ENCODE results near the gene ADAT3.

The ADAT3 gene

DNA sequence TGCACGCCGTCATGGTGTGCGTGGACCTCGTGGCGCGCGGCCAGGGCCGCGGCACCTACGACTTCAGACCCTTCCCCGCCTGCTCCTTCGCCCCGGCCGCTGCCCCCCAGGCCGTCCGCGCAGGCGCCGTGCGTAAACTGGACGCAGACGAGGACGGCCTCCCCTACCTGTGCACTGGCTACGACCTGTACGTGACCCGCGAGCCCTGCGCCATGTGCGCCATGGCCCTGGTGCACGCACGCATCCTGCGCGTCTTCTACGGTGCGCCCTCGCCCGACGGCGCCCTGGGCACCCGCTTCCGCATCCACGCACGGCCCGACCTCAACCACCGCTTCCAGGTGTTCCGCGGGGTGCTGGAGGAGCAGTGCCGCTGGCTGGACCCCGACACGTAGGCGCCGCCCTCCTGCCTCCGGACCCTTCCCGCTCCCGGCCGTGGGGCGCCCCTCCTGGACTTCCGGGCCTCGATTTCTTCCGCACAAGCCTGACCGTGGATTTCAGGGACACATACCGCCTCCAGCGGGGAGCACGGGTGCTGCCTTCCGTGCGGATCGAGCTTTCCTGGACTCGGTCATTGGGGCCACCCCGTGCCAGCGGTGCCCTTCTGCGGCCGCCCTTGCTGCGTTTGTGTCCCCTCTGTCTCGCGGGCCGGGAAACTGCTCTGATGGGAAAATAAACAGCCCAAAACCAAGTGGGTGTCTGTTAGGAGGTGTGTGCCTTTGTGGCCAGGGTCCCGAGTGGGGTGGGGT lies 7.7 kb downstream of the ADAT3 start:
- TF ChIP-seq, protein P1, sequence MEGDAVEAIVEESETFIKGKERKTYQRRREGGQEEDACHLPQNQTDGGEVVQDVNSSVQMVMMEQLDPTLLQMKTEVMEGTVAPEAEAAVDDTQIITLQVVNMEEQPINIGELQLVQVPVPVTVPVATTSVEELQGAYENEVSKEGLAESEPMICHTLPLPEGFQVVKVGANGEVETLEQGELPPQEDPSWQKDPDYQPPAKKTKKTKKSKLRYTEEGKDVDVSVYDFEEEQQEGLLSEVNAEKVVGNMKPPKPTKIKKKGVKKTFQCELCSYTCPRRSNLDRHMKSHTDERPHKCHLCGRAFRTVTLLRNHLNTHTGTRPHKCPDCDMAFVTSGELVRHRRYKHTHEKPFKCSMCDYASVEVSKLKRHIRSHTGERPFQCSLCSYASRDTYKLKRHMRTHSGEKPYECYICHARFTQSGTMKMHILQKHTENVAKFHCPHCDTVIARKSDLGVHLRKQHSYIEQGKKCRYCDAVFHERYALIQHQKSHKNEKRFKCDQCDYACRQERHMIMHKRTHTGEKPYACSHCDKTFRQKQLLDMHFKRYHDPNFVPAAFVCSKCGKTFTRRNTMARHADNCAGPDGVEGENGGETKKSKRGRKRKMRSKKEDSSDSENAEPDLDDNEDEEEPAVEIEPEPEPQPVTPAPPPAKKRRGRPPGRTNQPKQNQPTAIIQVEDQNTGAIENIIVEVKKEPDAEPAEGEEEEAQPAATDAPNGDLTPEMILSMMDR (conservative IDR thresholded peaks at IDR 0.05; ENCODE audit: low read depth, low read length): no peak
- Histone ChIP-seq H3K27ac (no peak overlapping the region), H3K79me2 (ENCODE audit: insufficient read depth, low read depth) (peaks cover 13% of the 10 kb centered on the region; the same call in 1 of the 2 replicates), H3K36me3 (ENCODE audit: insufficient read depth) (no peaks in the 10 kb centered on the region), H3K9ac (no peak overlapping the region), H4K20me1 (ENCODE audit: insufficient read depth) (no peaks in the 10 kb centered on the region), H3K4me1 (ENCODE audit: low read depth, poor library complexity, severe bottlenecking) (no peaks in the 10 kb centered on the region), H3K27me3 (ENCODE audit: insufficient read depth, low read depth) (no peaks in the 10 kb centered on the region), H3K4me3 (IDR thresholded peaks at IDR 0.05; ENCODE audit: insufficient read depth, low read depth, low read length) (no peak overlapping the region), H3K4me2 (no peak overlapping the region), H2AFZ (ENCODE audit: low read depth) (no peak overlapping the region)

DNA sequence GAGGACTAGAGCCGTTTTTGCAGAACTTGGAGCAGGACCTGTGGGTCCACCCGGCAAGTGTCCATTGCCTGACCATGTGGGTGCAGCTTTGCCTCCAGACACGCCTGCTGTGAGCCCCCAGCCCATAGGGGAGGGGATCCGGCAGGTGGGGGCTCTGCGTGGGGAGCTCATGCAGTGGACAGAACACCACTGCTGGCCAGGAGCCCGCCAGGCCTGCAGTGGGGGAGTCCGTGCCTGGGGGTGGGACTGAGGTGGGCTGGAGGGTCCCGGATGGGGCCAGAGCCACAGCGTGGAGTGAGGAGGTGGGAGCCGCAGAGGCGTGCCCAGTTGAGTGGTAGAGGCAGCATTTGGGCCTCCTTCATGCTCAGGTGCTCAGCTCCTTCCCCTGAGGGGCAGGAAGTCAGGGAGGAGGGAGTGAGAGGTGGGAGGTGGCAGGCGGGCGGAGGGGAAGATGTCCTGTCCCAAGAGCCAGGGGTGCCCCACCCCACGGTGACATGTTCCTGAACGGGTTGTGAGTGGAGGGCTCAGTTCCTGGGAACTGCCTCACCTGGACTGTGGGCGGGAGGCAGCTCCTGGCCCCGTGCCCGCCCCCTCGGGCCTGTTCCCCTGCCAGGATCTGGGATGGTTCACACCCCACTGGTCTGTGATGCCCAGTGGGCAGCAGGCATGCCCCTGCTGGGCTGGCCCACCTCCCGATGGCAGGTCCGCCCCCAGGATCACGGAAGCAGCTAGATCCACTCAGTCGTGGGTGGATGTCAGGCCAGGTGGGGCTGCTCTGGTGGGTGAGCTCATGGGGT lies 8.8 kb downstream of the ADAT3 start:
- no peak overlapping the region for H2AFZ ChIP-seq (ENCODE audit: low read depth)
- no peak overlapping the region for H3K4me2 ChIP-seq
- no peak overlapping the region for H3K27ac ChIP-seq
- H3K4me1 ChIP-seq (ENCODE audit: low read depth, poor library complexity, severe bottlenecking): no peaks in the 10 kb centered on the region
- no peaks in the 10 kb centered on the region for H3K27me3 ChIP-seq (ENCODE audit: insufficient read depth, low read depth)
- peaks cover 8% of the 10 kb centered on the region; the same call in 1 of the 2 replicates for H3K79me2 ChIP-seq (ENCODE audit: insufficient read depth, low read depth)
- H3K36me3 ChIP-seq (ENCODE audit: insufficient read depth): no peaks in the 10 kb centered on the region
- TF ChIP-seq, protein P1 (conservative IDR thresholded peaks at IDR 0.05; ENCODE audit: low read depth, low read length): no peak
- no peak overlapping the region for H3K4me3 ChIP-seq (IDR thresholded peaks at IDR 0.05; ENCODE audit: insufficient read depth, low read depth, low read length)
- H4K20me1 ChIP-seq (ENCODE audit: insufficient read depth): no peaks in the 10 kb centered on the region
- no peak overlapping the region for H3K9ac ChIP-seq

DNA sequence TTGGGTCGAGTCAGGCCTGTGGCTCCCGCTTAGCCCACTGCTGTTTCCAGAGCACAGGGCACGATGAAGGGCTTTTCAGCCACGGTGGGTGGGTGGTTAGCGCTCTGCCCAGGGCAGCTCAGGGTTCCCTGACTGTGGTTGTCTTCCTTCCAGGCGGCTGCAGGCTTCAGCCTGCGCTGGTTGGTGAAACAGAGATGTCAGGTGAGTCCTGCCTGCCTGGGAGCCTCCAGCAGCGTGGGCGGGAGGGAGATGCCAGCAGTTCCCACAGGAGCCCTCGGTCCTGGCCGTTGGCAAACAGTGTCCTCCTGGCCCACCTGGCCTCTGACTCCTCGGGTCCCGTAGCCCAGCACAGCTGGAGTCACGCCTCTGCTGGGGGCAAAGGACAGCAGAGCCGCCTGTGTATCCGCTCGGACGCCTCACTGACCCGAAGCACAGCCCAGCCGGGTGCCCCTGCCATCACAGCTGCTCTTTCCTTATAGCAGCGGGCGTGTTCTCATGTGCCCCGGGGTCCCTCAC lies 9.7 kb downstream of the ADAT3 start:
- Histone ChIP-seq H3K4me3 (IDR thresholded peaks at IDR 0.05; ENCODE audit: insufficient read depth, low read depth, low read length) (no peak overlapping the region), H3K4me2 (no peak overlapping the region), H3K79me2 (ENCODE audit: insufficient read depth, low read depth) (peaks cover 8% of the 10 kb centered on the region; the same call in 1 of the 2 replicates), H3K27me3 (ENCODE audit: insufficient read depth, low read depth) (no peaks in the 10 kb centered on the region), H3K36me3 (ENCODE audit: insufficient read depth) (no peaks in the 10 kb centered on the region), H2AFZ (ENCODE audit: low read depth) (no peak overlapping the region), H3K27ac (no peak overlapping the region), H4K20me1 (ENCODE audit: insufficient read depth) (no peaks in the 10 kb centered on the region), H3K9ac (no peak overlapping the region), H3K4me1 (ENCODE audit: low read depth, poor library complexity, severe bottlenecking) (no peaks in the 10 kb centered on the region)
- TF ChIP-seq, protein P1 (conservative IDR thresholded peaks at IDR 0.05; ENCODE audit: low read depth, low read length): no peak

DNA sequence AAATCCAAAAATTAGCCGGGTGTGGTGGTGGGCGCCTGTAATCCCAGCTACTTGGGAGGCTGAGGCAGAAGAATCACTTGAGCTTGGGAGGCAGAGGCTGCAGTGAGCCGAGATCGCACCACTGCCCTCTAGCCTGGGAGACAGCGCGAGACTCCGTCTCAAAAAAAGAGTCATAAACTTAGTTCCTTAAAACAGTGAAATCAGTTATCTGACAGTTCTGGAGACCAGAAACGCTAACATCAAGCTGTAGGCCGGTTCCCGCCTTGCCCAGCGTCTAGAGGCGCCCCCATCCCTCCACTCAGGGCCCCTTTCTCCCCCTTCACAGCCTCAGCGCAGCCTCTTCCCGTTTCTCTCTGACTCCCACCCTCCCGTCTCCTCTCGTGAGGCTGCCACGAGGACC lies 11.9 kb downstream of the ADAT3 start:
- TF ChIP-seq, protein P1 (conservative IDR thresholded peaks at IDR 0.05; ENCODE audit: low read depth, low read length): no peak
- Histone ChIP-seq H3K27me3 (ENCODE audit: insufficient read depth, low read depth) (no peaks in the 10 kb centered on the region), H3K4me1 (ENCODE audit: low read depth, poor library complexity, severe bottlenecking) (no peaks in the 10 kb centered on the region), H2AFZ (ENCODE audit: low read depth) (no peak overlapping the region), H3K36me3 (ENCODE audit: insufficient read depth) (no peaks in the 10 kb centered on the region), H3K27ac (no peak overlapping the region), H3K4me2 (no peak overlapping the region), H4K20me1 (ENCODE audit: insufficient read depth) (no peaks in the 10 kb centered on the region), H3K4me3 (IDR thresholded peaks at IDR 0.05; ENCODE audit: insufficient read depth, low read depth, low read length) (no peak overlapping the region), H3K9ac (no peak overlapping the region), H3K79me2 (ENCODE audit: insufficient read depth, low read depth) (no peaks in the 10 kb centered on the region)

Measured in KMS-11 (cell line).